CD4-positive, alpha-beta T cell treated with Interleukin-6 at 100 ng/mL for 8 hours (primary cell): Measurements from ENCODE around the gene CAB39L.
"Not testable (repeated sequence)": the region's sequence is repeated elsewhere in the genome, so short reads cannot be mapped to it uniquely, and the experiment has no call there.

Experiments used
- DNase-seq: peaks from one replicate; pipeline ENCODE4 v3.0.0-alpha.2; 2020; ENCODE audit warnings: mixed read lengths, low spot score

The CAB39L gene

GRCh38 chr13:49343731-49344130 is 100.1 kb downstream of the CAB39L start:
- DNase-seq: no peak

GRCh38 chr13:49343255-49343654 is 100.6 kb downstream of the CAB39L start:
- DNase-seq: no peak

GRCh38 chr13:49342454-49342853 is 101.4 kb downstream of the CAB39L start:
- no peak for DNase-seq

- DNase-seq: no peak
Observed at GRCh38 chr13:49341941-49342340, 101.9 kb downstream of the CAB39L start.

GRCh38 chr13:49341517-49341916 is 102.3 kb downstream of the CAB39L start:
- DNase-seq: no peak

- DNase-seq: no peak
Observed at GRCh38 chr13:49340161-49340560, 103.7 kb downstream of the CAB39L start.

- no peak for DNase-seq
Observed at GRCh38 chr13:49336655-49337054, 107.2 kb downstream of the CAB39L start.

GRCh38 chr13:49330546-49330864 is 113.4 kb downstream of the CAB39L start:
- DNase-seq: no peak

- no peak for DNase-seq
Observed at GRCh38 chr13:49329831-49330545, 113.9 kb downstream of the CAB39L start.

- DNase-seq: not testable (repeated sequence)
Observed at GRCh38 chr13:49327145-49327544, 116.7 kb downstream of the CAB39L start.

- DNase-seq: no peak
Observed at GRCh38 chr13:49326222-49326917, 117.5 kb downstream of the CAB39L start.

GRCh38 chr13:49323344-49323743 is 120.5 kb downstream of the CAB39L start:
- DNase-seq: no peak

GRCh38 chr13:49322702-49323101 is 121.2 kb downstream of the CAB39L start:
- DNase-seq: no peak

- no peak for DNase-seq
Observed at GRCh38 chr13:49320975-49321374, 122.9 kb downstream of the CAB39L start.

GRCh38 chr13:49319951-49320350 is 123.9 kb downstream of the CAB39L start:
- no peak for DNase-seq

GRCh38 chr13:49319551-49319950 is 124.3 kb downstream of the CAB39L start:
- no peak for DNase-seq

- DNase-seq: no peak
Observed at GRCh38 chr13:49315756-49316482, 127.9 kb downstream of the CAB39L start.

GRCh38 chr13:49315036-49315565 is 128.8 kb downstream of the CAB39L start:
- no peak for DNase-seq

GRCh38 chr13:49314344-49314882 is 129.5 kb downstream of the CAB39L start:
- DNase-seq: no peak

GRCh38 chr13:49311816-49312215 is 132.0 kb downstream of the CAB39L start:
- no peak for DNase-seq

- no peak for DNase-seq
Observed at GRCh38 chr13:49310251-49310650, 133.6 kb downstream of the CAB39L start.

GRCh38 chr13:49308921-49309408 is 134.9 kb downstream of the CAB39L start:
- no peak for DNase-seq
